GM04503 (cell line): ENCODE measurements around the gene SMYD4.
"Not testable (repeated sequence)": the region's sequence is repeated elsewhere in the genome, so short reads cannot be mapped to it uniquely, and the experiment has no call there.

Experiments used
- DNase-seq: peaks from one replicate; pipeline ENCODE4 v3.0.0-alpha.2; 2012; ENCODE audit warnings: low read depth

Gene SMYD4

DNA sequence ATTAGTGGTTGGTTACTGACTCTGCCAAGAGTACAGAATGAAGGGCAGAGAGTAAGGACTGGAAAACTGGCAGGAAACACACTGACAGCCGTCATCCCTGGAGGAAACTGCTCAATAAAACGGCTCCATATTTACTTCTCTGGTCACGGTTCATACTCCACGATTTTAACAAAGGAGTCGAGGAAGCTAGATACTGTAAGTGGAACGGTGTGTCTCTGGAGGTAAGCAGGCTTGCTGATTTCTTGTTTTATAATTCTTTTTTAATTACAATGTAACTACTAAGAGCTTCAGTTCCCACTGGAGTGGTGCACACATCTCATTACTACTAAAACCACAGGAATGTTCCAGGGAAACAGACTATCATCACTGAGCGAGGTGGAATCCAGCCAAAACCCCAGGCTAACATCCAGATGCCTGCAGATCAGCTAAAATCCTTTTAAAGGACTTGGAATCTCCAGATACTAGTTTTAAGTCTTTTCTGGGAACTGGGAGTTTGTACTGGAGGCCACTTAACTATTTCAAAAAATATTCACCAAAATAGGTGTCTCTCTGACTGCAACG, 50.1 kb downstream of the SMYD4 start:
- peak; percentile 92 for DNase-seq

DNA sequence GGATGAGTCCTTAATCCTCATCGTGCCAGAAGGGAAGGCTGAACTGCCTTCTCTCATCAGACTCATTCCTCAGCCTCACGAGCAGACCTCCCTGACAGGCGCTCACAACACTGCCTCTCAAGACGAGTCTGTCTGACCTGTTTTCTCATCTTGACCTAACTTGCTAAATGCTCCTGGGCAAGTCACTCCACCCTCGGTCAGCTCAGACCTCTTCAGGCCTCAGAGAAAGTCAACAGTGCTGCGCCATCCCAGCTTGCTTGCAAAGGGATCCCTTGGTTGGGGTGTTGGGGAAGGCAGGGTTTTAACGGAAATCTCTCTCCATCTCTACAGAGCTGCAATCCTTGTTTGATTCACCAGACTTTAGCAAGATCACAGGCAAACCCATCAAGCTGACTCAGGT, 52.8 kb downstream of the SMYD4 start:
- DNase-seq: no peak

DNA sequence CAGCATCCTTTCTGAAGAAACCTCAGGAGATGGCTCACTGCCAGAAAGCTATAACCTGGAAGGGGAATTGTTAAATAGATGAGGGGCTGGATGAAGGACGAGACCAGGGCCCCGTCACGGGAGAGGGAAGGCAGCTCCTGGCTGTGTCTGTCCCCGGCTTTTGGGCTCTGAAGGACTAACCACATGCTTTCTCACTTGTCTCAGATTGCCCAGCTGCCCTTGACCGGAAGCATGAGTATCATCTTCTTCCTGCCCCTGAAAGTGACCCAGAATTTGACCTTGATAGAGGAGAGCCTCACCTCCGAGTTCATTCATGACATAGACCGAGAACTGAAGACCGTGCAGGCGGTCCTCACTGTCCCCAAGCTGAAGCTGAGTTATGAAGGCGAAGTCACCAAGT, 53.4 kb downstream of the SMYD4 start:
- no peak for DNase-seq

DNA sequence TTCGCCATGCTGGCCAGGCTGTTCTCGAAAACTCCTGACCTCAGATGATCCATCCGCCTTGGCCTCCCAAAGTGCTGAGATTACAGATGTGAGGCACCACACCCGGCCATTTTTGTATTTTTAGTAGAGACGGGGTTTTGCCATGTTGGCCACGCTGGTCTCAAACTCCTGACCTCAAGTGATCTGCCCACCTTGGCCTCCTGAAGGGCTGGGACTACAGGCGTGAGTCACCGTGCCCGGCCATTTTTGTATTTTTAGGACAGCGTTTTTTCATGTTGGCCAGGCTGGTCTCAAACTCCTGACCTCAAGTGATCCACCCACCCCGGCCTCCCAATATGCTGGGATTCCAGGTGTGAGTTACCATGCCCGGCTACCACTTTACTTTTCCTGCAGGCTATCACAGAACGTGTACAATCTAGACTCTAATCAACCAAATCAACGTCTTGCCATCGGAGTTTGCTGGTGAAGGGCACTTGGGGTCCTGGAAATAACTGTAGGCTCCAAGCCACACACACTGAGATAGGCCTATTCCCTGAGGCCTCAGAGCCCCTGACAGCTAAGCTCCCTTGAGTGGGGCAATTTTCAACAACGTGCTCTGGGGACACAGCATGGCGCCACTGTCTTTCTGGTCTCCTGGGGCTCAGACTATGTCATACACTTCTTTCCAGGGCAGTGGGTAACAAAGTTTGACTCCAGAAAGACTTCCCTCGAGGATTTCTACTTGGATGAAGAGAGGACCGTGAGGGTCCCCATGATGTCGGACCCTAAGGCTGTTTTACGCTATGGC, 55.1 kb downstream of the SMYD4 start:
- DNase-seq: no peak

DNA sequence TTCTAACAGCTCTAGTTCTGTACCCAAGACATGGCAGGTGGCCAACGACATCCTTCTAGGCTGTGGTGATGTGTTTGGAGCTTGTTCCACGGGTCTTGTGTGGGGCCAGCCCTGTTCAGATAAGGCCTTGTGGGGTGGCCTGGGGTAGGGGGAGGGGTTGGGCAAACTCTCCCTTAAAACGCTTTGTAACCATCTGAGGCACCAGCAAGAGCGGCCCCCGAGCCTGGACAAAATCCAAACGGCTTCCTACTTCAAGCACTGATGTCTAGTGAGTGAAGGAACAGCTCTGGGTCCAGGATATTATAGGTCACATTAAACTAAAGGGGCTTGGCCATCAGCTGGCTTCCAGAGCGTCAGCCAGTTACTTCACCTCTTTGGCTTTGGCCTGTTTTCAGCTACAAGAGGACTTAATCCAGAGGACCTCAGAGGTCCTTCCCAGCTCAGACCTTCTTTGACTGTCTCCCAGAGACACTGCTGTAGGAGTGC, 56.0 kb downstream of the SMYD4 start:
- DNase-seq: no peak

DNA sequence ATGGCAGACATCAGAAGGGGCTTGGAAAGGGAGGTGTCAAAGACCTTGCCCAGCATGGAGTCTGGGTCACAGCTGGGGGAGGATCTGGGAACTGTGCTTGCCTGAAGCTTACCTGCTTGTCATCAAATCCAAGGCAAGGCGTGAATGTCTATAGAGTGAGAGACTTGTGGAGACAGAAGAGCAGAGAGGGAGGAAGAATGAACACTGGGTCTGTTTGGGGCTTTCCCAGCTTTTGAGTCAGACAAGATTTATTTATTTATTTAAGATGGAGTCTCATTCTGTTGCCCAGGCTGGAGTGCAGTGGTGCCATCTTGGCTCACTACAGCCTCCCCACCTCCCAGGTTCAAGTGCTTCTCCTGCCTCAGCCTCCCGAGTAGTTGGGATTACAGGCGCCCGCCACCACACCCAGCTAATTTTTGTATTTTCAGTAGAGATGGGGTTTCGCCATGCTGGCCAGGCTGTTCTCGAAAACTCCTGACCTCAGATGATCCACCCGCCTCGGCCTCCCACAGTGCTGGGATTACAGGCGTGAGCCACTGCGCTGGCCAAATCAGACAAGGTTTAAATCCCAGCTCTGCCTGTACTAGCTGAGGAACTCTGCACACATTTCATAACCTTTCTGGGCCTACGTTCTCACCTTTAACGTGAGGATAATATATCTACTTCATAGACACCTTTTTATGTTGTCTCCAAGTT, 56.6 kb downstream of the SMYD4 start:
- not testable (repeated sequence) for DNase-seq

DNA sequence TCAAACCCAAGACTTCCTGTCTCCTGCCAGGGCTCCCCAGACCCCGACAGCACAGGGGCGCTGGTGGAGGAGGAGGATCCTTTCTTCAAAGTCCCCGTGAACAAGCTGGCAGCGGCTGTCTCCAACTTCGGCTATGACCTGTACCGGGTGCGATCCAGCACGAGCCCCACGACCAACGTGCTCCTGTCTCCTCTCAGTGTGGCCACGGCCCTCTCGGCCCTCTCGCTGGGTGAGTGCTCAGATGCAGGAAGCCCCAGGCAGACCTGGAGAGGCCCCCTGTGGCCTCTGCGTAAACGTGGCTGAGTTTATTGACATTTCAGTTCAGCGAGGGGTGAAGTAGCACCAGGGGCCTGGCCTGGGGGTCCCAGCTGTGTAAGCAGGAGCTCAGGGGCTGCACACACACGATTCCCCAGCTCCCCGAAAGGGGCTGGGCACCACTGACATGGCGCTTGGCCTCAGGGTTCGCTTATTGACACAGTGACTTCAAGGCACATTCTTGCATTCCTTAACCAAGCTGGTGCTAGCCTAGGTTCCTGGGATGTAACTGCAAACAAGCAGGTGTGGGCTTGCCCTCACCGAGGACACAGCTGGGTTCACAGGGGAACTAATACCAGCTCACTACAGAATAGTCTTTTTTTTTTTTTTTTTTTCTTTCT, 59.8 kb downstream of the SMYD4 start:
- no peak for DNase-seq

DNA sequence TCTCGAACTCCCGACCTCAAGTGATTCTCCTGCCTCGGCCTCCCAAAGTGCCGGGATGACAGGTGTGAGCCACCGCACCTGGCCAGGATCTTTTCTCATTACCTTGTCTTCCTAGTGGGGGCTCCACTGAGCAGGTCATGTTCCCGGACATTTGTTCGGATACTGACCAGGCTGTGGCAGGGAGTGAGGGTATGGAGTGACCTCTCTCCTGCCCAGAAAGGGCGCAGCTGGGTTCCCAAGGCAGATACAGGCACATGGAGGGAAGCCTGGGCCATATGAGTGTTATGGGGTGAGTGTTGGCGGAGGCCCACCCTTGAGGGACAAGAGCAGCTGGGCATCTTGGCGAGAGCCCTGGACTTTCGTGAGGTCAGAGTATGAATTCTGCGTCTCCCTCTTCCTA, 62.3 kb downstream of the SMYD4 start:
- no peak for DNase-seq

DNA sequence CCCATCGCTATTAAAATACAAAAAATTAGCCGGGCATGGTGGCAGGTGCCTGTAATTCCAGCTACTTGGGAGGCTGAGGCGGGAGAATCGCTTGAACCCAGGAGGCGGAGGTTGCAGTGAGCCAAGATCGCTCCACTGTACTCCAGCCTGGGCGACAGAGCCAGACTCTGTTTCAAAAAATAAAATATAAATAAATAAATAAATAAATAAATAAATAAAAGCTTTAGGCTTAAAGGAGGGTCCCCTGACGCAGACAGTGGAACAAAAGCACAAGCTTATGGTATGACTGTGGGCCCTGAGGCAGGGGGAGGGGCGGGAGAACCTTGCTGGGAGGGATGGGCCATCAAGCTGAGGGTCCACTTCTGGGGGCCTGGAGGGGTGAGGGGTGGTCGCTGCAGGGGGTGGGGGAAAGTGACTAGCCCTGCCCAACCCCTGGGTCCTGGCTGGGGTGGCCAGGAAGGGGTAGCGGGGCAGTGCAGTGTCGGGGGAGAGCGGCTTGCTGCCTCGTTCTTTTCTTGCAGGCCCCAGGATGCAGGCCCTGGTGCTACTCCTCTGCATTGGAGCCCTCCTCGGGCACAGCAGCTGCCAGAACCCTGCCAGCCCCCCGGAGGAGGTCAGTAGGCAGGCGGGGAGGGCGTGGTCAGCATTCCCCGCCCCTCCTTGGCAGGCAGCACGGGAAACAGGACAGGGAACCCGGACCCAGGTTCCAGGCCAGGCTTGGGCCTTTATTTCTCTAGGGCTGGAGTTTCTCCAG, 63.1 kb downstream of the SMYD4 start:
- DNase-seq: no peak

DNA sequence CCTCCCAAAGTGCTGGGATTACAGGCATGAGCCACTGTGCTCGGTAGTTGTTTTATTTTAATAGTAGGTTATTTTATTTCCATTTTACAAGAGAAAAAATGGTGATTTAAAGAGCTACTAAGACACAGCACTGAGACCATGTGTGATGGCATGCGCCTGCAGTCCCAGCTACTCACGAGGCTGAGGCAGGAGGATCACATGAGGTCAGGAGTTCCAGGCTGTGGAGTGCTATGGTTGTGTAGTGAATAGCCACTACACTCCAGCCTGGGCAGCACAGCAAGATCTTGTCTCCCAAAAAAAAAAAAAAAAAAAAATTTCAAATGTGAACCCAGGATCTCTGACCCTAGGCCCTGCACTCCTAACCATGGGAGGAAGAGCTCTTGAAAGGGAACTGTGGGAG, 64.1 kb downstream of the SMYD4 start:
- DNase-seq: no peak

DNA sequence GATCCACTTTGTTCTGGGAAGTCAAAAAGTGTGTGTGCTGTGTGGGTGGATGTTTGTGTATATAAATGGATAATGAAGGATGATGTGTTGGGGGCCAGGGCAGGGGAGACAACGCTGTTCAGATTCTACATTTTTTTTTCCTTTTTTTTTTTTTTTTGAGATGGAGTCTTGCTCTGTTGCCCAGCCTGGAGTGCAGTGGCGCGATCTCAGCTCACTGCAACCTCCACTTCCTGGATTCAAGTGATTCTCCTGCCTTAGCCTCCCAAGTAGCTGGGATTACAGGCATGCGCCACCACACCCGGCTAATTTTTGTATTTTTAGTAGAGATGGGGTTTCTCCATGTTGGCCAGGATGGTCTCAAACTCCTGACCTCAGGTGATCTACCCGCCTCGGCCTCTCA, 65.0 kb downstream of the SMYD4 start:
- not testable (repeated sequence) for DNase-seq

DNA sequence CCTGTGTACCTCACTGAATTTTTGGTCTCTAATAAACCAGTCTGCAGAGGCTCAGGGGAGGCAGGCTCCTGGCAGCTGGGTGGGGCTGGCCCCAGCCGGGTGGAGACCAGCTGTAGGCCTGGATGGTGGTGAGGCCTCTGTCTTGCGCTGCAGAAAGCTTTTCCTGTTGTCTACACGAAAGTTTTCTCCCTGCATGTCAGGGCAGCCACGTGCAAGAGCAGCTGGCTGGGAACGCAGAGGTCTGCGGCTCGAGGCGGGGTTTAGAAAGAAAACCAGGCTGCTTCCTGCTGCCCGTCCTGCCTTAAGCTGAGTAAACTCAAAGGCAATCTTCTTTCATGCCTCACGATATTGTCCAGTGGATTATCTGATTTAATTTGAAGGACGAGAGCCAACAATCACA, 65.4 kb downstream of the SMYD4 start:
- peak; percentile 56 for DNase-seq

DNA sequence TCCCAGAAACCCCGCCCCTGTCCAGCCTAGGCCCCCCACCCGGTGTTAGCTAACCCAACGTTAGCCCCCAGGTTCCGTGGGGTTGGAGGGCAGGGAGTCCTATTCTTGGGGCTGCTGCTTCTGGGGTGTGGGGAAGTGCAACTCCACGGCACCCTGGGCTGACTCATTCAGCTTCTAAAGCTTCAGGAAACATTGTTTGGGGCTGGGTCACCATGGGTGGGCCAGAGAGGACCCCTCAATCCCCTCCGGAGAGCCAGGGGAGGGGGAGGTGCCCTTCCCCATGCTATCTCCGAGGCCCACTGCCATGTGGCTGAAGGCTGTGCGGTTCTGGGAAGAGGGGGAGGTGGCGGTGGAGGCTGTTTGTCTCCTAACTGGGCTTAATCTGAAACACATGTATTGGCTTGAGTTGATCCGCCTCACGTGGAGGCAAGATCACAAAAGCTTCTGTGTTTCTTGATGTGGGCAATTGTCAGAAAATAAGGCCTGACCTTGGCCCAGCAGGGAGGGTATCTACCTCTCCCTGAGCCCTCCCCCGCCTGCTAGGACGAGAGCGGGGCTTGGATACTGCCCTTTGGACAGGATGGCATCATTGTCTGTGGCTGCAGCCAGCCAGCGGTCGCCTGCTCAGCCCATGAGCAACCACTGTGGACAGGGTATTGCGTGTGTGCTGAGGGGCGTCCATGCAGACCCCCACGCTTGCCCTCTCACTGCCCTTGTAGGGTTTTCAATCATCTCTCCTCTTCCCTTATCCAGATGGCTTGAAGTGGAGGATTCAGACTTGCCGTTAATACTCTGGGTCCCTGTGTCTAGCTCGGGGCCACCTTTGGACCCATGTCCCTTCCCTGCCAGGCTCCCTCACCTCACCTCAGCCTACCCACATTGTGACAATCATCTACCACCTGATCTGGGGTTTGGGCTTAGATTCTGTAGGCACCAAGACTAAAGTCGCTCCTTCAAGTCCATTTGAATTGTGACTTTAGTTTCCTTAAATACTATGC, 66.5 kb downstream of the SMYD4 start:
- peak; percentile 41 for DNase-seq

DNA sequence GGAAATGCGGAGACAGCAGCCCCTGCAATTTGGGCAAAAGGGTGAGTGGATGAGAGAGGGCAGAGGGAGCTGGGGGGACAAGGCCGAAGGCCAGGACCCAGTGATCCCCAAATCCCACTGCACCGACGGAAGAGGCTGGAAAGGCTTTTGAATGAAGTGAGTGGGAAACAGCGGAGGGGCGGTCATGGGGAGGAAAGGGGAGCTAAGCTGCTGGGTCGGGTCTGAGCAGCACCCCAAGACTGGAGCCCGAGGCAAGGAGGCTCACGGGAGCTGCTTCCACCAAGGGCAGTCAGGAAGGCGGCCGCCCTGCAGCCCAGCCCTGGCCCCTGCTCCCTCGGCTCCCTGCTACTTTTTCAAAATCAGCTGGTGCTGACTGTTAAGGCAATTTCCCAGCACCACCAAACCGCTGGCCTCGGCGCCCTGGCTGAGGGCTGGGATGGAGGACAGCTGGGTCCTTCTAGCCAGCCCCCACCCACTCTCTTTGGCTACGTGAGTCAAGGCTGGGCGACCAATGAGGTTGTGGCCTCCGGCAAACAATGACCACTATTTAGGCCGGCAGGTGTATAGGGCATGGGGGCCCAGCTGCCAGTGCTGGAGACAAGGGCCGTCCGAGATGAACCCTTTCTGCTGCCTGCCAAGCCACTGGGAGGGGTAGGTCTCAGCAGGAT, 67.3 kb downstream of the SMYD4 start:
- no peak for DNase-seq

DNA sequence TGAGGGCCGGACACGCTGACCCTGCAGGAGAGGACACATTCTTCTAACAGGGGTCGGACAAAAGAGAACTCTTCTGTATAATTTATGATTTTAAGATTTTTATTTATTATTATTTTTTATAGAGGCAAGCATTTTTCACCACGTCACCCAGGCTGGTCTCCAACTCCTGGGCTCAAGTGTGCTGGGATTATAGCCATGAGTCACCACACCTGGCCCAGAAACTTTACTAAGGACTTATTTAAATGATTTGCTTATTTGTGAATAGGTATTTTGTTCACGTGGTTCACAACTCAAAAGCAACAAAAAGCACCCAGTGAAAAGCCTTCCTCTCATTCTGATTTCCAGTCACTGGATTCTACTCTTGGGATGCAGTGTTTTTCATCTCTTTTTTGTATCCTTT, 70.2 kb downstream of the SMYD4 start:
- DNase-seq: no peak

DNA sequence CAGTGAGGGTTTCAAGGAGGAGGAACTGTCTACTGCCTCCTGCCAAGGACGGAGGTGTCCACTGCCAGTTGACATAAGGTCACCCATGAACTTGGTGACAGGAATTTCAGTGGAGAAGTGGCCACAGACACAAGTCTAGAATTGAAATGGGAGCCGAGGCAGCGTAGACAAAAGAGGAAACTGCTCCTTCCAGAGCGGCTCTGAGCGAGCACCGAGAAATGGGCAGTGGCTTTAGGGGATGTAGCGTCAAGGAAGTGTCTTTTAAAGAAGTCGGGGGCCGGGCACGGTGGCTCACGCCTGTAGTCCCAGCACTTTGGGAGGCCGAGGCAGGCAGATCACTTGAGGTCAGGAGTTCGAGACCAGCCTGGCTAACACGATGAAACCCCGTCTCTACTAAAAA, 70.9 kb downstream of the SMYD4 start:
- no peak for DNase-seq

DNA sequence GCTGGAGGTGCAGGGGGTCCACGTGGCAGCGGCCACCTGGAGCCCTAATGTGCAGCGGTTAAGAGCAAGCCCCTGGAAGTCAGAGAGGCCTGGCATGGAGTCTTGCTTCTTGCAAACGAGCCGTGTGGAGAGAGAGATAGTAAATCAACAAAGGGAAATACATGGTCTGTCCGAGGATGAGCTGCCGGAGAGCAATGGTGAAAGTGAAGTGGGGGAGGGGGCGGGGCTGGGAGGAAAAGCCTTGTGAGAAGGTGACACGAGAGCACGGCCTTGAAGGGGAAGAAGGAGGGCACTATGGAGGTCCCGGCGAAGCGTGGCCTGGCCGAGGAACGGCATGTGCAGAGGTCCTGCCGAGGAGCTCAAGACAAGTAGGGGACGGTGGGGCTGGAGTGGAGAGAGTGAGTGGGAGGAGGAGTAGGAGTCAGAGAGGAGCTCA, 73.9 kb downstream of the SMYD4 start:
- DNase-seq: no peak

DNA sequence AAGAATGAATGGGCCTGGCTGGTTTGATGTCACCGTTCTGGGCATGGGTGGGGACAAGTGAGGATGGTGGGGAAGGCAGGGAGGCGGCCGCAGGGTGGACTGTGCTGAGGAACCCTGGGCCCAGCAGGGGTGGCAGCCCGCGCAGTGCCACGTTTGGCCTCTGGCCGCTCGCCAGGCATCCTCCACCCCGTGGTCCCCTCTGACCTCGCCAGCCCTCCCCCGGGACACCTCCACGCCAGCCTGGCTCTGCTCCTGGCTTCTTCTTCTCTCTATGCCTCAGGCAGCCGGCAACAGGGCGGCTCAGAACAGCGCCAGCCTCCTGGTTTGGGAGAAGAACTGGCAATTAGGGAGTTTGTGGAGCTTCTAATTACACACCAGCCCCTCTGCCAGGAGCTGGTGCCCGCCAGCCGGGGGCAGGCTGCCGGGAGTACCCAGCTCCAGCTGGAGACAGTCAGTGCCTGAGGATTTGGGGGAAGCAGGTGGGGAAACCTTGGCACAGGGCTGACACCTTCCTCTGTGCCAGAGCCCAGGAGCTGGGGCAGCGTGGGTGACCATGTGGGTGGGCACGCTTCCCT, 74.4 kb downstream of the SMYD4 start:
- DNase-seq: no peak

DNA sequence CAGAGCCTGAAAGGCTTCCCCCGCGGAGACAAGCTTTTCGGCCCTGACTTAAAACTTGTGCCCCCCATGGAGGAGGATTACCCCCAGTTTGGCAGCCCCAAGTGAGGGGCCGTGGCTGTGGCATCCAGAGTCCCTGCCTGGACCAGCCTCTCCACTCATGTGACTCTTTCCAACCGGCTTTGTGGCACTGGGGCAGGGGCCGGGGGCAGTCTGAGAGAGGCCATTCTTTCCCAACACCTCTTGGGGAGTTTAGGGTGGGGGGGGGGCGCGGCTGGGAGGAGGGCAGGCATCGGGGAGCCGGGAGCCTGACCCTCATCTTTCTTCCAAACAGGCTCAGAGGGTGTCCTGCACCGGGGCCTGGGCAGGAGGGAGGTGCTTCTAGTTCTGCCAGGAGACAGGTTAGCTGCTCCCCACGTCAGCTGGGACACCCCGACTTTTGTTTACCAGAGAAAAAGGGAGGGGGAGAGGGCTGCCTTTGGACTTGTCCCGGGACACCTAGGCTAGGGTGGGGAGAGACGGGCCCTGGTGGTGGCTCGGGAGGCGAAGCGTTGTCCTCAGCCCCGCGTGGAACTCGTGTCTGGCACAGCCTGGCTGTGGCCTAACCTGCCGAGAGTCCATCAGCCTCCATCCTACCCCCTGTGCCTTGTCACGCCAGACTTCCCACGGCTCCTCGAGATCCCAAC, 75.1 kb downstream of the SMYD4 start:
- DNase-seq: no peak
